ENCODE results near the gene PCDHGA12. TPM values are rescaled to one million over a fixed set of nuclear protein-coding genes. Genes with fewer than 3 reads are reported as not detected.

PCDHGA12 gene
- total RNA-seq, 1 donor from 2014 or later: 1.8 TPM

DNA sequence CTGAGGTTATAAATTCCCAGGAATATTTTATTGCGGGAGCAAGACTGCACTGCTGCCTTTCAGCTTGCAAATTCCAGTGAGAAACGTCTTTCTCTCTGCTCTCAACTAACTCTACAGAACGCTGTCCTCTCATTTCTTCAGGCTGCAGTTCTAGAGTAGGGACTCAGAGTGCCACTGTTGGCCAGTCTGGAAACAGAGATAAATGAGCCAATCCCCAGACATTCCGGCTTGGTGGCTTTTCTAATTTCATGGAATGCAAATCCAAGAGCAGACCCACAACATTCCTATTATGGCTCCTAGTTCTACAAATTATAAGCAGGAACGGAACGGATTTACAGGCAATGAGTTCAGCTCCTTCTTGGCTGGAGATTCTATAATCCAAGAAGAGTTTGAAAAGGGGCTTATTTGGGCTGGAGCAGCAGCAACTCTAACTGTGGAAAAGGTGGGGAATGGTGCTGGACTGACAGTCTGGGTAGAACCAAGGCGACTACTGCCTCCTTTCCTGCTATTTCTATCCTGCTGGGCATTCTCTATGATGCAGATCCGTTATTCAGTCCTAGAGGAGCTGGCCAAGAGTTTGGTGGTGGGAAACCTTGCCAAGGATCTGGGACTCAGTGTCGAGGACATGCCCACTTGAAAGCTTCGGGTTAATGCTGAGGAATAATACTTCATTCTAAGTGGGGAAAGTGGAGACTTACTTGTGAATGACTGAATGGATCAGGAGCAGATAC, 9.3 kb downstream of the PCDHGA12 start:
- DNase-seq (ENCODE audit: low read depth in 2 of 2): no peak

DNA sequence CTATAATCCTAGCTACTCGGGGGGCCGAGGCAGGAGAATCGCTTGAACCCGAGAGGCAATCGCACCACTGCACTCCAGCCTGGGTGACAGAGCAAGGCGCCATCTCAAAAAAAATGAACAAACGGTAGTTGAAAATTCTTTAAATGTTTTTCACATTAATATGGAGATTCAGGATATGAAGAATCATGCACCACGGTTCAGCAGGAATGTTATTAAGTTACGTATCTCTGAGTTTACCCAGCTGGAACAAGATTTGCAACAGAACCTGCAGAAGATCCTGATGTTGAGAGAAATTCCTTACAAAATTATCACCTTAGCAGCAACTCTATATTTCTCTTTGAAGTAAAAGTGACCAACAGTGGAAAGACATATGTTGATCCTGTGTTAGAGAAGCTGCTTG, 10.0 kb downstream of the PCDHGA12 start:
- no peak for DNase-seq (ENCODE audit: low read depth in 2 of 2)

DNA sequence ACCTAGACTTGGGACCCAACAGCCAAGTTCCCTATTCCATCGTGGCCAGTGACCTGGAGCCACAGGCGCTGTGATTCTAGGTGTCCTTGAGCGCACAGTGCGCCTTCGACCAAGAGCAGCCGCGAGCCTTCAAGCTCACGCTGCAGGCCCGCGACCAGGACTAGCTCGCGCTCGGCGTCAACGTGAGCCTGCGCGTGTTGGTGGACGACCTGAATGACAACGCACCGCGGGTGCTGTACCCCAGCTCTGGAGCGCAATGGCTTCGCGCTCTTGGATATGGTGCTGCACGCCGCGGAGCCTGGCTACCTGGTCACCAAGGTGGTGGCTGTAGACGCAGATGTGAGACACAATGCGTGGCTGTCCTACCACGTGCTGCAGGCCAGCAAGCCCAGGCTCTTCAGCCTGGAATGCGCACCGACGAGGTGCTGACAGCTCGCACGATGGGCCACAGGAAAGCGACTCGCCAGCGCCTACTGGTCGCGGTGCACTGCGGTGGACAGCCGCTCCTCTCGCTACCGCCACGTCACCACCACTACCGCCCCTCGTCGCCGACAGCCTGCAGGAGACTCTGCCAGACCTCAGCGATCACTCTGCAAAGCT, 11.4 kb downstream of the PCDHGA12 start:
- no peak for DNase-seq (ENCODE audit: low read depth in 2 of 2)

DNA sequence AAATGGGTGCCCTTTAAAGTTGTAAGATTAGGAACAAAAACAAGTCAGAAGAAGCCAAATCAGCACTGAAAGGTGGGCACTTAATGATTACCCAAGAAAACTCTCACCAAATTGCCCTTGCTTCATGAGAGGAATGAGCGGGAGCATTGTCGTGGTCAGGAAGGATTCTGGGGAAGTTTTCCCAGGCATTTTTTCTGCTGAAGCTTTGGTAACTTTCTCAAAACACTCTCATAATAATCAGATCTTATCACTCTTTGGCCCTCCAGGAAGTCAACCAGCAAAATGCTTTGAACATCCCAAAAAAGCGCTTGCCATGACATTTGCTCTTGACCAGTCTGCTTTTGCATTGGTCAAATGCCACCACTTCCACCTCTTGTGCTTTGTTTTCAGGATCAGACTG, 35.0 kb downstream of the PCDHGA12 start:
- DNase-seq (ENCODE audit: low read depth in 2 of 2): no peak

DNA sequence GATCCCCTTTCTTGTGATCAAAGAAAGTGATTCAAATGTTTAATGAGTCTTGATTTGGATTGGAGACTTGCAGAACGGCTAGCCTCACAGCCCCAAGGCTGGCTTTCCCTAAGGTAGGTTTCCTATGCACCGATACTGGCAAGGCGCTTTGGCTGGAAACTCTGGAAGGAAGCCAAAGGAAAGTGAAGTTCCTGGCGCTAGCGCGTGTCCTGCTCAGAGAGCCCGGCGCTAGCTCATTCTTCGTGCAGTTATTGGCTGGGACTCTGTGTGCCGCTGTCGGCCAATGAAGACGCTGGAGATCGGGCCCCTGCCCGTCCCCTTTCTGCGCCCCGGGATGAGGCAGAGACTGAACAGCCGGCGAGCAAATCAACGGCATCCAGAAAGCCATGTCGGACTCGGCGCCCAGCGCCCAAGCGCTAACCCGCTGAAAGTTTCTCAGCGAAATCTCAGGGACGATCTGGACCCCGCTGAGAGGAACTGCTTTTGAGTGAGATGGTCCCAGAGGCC, 45.4 kb downstream of the PCDHGA12 start, which contains the start of gene PCDHGC3:
Gene PCDHGC3, plus strand, starts transcription at position 342 of the 507 bp plus-strand sequence. Its CDS starts 151 bp downstream, at position 493.
- peak; percentile 94 to 96 for DNase-seq (ENCODE audit: low read depth in 2 of 2)

DNA sequence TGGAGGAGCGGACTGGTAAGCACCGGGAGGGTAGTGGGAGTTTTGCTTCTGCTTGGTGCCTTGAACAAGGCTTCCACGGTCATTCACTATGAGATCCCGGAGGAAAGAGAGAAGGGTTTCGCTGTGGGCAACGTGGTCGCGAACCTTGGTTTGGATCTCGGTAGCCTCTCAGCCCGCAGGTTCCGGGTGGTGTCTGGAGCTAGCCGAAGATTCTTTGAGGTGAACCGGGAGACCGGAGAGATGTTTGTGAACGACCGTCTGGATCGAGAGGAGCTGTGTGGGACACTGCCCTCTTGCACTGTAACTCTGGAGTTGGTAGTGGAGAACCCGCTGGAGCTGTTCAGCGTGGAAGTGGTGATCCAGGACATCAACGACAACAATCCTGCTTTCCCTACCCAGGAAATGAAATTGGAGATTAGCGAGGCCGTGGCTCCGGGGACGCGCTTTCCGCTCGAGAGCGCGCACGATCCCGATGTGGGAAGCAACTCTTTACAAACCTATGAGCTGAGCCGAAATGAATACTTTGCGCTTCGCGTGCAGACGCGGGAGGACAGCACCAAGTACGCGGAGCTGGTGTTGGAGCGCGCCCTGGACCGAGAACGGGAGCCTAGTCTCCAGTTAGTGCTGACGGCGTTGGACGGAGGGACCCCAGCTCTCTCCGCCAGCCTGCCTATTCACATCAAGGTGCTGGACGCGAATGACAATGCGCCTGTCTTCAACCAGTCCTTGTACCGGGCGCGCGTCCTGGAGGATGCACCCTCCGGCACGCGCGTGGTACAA, 46.0 kb downstream of the PCDHGA12 start:
- DNase-seq (ENCODE audit: low read depth in 2 of 2): peak; percentile 74 to 81

DNA sequence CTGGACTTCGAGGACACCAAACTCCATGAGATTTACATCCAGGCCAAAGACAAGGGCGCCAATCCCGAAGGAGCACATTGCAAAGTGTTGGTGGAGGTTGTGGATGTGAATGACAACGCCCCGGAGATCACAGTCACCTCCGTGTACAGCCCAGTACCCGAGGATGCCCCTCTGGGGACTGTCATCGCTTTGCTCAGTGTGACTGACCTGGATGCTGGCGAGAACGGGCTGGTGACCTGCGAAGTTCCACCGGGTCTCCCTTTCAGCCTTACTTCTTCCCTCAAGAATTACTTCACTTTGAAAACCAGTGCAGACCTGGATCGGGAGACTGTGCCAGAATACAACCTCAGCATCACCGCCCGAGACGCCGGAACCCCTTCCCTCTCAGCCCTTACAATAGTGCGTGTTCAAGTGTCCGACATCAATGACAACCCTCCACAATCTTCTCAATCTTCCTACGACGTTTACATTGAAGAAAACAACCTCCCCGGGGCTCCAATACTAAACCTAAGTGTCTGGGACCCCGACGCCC, 46.8 kb downstream of the PCDHGA12 start:
- no peak for DNase-seq (ENCODE audit: low read depth in 2 of 2)

DNA sequence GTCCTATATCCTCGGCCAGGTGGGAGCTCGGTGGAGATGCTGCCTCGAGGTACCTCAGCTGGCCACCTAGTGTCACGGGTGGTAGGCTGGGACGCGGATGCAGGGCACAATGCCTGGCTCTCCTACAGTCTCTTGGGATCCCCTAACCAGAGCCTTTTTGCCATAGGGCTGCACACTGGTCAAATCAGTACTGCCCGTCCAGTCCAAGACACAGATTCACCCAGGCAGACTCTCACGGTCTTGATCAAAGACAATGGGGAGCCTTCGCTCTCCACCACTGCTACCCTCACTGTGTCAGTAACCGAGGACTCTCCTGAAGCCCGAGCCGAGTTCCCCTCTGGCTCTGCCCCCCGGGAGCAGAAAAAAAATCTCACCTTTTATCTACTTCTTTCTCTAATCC, 47.5 kb downstream of the PCDHGA12 start:
- DNase-seq (ENCODE audit: low read depth in 2 of 2): no peak

DNA sequence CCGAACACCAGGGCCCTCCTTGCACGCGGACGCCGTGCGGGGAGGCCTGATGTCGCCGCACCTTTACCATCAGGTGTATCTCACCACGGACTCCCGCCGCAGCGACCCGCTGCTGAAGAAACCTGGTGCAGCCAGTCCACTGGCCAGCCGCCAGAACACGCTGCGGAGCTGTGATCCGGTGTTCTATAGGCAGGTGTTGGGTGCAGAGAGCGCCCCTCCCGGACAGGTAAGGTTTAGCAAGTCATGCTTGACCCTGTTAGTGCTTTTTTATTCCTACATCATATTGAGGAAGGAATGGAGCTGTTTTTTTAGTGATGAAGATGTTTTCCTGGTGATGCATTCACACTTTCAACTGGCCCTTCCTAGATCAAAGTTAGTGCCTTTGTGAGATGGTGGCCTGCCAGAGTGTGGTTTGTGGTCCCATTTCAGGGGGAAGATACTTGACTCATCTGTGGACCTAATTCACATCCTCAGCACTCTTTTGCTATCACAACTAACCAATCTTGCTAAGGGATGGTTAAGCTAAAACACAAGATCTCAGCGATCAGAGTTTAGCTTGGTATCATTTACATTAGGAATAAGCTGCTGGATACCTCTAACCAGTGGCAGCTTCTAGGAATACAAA, 48.1 kb downstream of the PCDHGA12 start:
- DNase-seq (ENCODE audit: low read depth in 2 of 2): no peak

DNA sequence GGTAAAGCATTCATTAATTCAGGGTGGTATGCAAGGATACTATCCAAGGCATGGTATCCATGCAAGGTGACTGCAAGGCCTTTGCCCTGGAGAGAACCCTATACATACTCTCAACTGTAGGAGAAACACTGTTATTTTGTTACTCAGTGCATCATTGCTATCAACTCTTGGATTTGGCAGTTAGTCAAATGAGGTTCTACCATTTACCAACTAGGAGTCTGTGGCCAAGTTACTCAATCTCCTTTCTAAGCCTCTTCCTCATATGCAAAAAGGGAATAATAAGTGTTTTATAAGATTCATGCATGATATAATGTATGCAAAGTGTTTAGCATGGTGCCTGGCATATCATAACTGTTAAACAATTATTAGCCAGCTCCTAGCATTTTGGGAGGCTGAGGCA, 49.5 kb downstream of the PCDHGA12 start:
- no peak for DNase-seq (ENCODE audit: low read depth in 2 of 2)

Other genes with a start within 250 kb of the PCDHGA12 start
- gene PCDHB16, start 248.1 kb upstream of the PCDHGA12 start, total RNA-seq: 0.22 and 0.99 TPM in 2 replicates
- 0.22 and 0.40 TPM in 2 replicates for gene PCDHB9, start 243.3 kb upstream of the PCDHGA12 start, total RNA-seq
- 0.44 and 1.8 TPM in 2 replicates for gene PCDHB10, start 238.2 kb upstream of the PCDHGA12 start, total RNA-seq
- 0.44 and 1.8 TPM in 2 replicates for gene PCDHB11, start 230.9 kb upstream of the PCDHGA12 start, total RNA-seq
- 0.44 and 1.4 TPM in 2 replicates for gene PCDHB12, start 221.8 kb upstream of the PCDHGA12 start, total RNA-seq
- 0.87 and 2.6 TPM in 2 replicates for gene PCDHB13, start 216.6 kb upstream of the PCDHGA12 start, total RNA-seq
- 1.1 and 1.4 TPM in 2 replicates for gene PCDHB14, start 207.2 kb upstream of the PCDHGA12 start, total RNA-seq
- 0.44 and 1.4 TPM in 2 replicates for gene PCDHB15, start 185.1 kb upstream of the PCDHGA12 start, total RNA-seq
- gene SLC25A2, start 126.5 kb upstream of the PCDHGA12 start, total RNA-seq: under 0.01 and 0.20 TPM in 2 replicates
- gene TAF7, start 109.7 kb upstream of the PCDHGA12 start, total RNA-seq: 56.7 and 63.5 TPM in 2 replicates
- gene PCDHGA1, start 100.0 kb upstream of the PCDHGA12 start, total RNA-seq: 0.40 and 0.44 TPM in 2 replicates
- 0.65 and 0.79 TPM in 2 replicates for gene PCDHGA2, start 91.7 kb upstream of the PCDHGA12 start, total RNA-seq
- gene PCDHGA3, start 86.7 kb upstream of the PCDHGA12 start, total RNA-seq: 0.40 and 0.44 TPM in 2 replicates
- 0.87 and 1.6 TPM in 2 replicates for gene PCDHGB1, start 80.4 kb upstream of the PCDHGA12 start, total RNA-seq
- gene PCDHGA4, start 75.5 kb upstream of the PCDHGA12 start, total RNA-seq: 2.0 TPM in 2 replicates
- gene PCDHGB2, start 70.5 kb upstream of the PCDHGA12 start, total RNA-seq: 1.3 and 1.4 TPM in 2 replicates
- gene PCDHGA5, start 66.3 kb upstream of the PCDHGA12 start, total RNA-seq: 0.44 and 0.60 TPM in 2 replicates
- gene PCDHGB3, start 60.3 kb upstream of the PCDHGA12 start, total RNA-seq: 2.0 and 3.8 TPM in 2 replicates
- gene PCDHGA6, start 56.6 kb upstream of the PCDHGA12 start, total RNA-seq: 1.7 and 2.4 TPM in 2 replicates
- 0.65 and 0.99 TPM in 2 replicates for gene PCDHGA7, start 47.8 kb upstream of the PCDHGA12 start, total RNA-seq
- gene PCDHGB4, start 42.8 kb upstream of the PCDHGA12 start, total RNA-seq: 8.3 and 10.1 TPM in 2 replicates
- 1.1 and 1.2 TPM in 2 replicates for gene PCDHGA8, start 37.9 kb upstream of the PCDHGA12 start, total RNA-seq
- gene PCDHGB5, start 32.6 kb upstream of the PCDHGA12 start, total RNA-seq: 7.4 and 9.5 TPM in 2 replicates
- 0.87 and 2.2 TPM in 2 replicates for gene PCDHGA9, start 27.7 kb upstream of the PCDHGA12 start, total RNA-seq
- 1.3 and 2.4 TPM in 2 replicates for gene PCDHGB6, start 22.5 kb upstream of the PCDHGA12 start, total RNA-seq
- 2.6 and 5.0 TPM in 2 replicates for gene PCDHGA10, start 17.5 kb upstream of the PCDHGA12 start, total RNA-seq
- 4.1 and 6.2 TPM in 2 replicates for gene PCDHGB7, start 12.8 kb upstream of the PCDHGA12 start, total RNA-seq
- gene PCDHGA11, start 9.5 kb upstream of the PCDHGA12 start, total RNA-seq: 4.1 and 4.4 TPM in 2 replicates
- 10.2 and 10.9 TPM in 2 replicates for gene PCDHGC3, start 45.5 kb downstream of the PCDHGA12 start, total RNA-seq
- gene PCDHGC4, start 54.5 kb downstream of the PCDHGA12 start, total RNA-seq: 0.65 and 0.79 TPM in 2 replicates
- under 0.01 and 0.40 TPM in 2 replicates for gene PCDHGC5, start 58.6 kb downstream of the PCDHGA12 start, total RNA-seq
- 28.8 and 29.6 TPM in 2 replicates for gene DIAPH1, start 188.5 kb downstream of the PCDHGA12 start, total RNA-seq
- gene HDAC3, start 206.3 kb downstream of the PCDHGA12 start, total RNA-seq: 45.0 and 48.2 TPM in 2 replicates
- 5.6 and 6.1 TPM in 2 replicates for gene RELL2, start 206.5 kb downstream of the PCDHGA12 start, total RNA-seq
- 9.3 and 10.5 TPM in 2 replicates for gene FCHSD1, start 220.9 kb downstream of the PCDHGA12 start, total RNA-seq

Data from lung microvascular endothelial cell (primary cell).